ENCODE results near the gene DRAM1. TPM values are rescaled to one million over a fixed set of nuclear protein-coding genes. Genes with fewer than 3 reads are reported as not detected.

Gene DRAM1
- total RNA-seq, 2 donors from 2014 or later = 5.3 to 6.4 TPM

DNA sequence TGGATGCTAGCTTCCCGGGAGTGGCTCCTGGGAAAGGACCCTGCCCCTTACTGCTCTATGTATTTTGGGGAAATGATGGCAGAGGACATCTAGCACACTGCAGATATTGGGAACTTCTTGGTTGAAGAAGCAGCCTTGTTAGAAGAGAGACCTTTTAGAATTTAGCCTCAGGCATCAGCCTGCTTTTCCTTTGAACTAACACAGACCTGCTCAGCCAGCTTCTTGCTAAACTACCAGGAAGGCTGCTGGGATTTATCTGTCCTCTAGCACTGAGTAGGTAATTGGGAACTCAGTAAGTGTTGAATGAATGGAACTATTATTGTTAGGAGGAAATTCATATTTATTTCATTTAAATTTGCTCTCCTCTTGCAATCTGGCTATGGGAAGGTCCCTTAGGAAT lies 77.3 kb downstream of the DRAM1 start:
- intact Hi-C loops (cut with DNase I, micrococcal nuclease) = no loop called here
- DNase-seq (no peak), ATAC-seq (no peak)

DNA sequence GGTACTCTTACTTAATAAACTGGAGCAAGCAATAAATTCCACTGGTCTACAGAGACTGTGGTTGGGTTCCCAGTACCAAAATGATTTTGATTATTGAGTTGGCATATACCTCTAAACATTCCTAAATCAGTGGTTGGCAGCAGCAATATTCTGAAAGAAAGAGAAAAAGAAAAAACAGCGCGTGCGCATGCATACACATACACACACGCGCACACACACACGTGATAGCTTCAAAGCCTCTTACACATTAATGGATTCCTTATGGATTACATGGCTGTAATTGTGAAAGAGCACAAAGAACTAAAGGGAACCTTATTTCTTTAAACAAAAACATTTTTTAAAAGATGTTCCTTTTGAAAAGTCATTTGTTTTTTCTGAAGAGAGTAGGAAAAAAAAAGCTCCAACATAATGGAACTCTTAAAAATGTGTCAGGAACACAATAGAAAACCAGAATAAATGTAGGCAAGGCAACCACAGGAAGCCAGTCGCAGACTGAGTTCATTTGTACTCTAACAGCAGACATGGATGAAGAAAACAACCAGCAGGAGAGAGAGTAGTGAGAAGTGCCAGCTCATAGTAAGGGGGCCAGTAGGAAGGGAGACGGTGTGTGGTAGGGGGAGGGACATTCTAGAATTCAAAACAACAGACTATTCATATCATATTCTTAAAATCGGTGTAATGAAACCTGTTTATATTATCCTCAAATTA lies 80.0 kb downstream of the DRAM1 start:
- DNase-seq (no peak), ATAC-seq (no peak)
- intact Hi-C loops (cut with DNase I, micrococcal nuclease) = no loop called here

DNA sequence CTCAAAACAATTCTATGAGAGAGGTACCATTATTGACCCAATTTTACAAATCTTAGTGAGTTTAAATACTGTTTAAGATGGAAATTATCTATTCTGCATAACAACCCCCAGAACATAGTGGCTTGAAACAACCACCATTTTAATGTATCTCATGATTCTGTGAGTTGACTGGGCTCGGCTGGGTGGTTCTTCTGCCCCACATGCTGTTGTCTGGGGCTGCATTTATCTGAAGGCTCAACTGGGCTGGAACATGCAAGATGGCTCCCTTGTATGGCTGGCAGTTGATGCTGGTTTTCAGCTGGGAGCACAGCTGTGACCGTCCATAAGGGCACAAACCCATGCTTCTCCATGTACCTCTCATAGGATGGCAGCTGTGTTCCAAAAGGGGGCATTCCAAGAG lies 82.2 kb downstream of the DRAM1 start:
- no peak for DNase-seq
- intact Hi-C loops (cut with DNase I, micrococcal nuclease) = no loop called here

DNA sequence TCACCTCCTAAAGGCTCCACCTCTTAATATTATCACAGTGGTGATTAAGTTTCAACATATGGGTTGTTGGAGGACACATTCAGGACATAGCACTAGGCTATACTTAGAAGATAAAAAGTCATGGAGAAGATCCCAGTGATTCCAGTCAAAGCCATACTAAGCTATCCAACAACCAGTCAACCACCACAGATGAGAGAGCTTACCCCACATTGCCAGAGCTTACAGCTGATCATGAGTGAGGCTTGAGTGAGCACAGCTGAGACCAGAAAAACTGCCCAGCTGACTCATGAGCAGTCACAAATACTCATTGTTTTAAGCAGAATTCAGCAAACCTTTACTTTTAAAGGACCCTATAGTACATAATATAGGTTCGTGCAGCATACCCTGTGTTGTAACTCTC lies 85.1 kb downstream of the DRAM1 start:
- DNase-seq (no peak), ATAC-seq (no peak)
- intact Hi-C loops (cut with DNase I, micrococcal nuclease) = no loop called here

More for the DNA sequence above, 82.2 kb downstream of the DRAM1 start:
- ATAC-seq = no peak

DNA sequence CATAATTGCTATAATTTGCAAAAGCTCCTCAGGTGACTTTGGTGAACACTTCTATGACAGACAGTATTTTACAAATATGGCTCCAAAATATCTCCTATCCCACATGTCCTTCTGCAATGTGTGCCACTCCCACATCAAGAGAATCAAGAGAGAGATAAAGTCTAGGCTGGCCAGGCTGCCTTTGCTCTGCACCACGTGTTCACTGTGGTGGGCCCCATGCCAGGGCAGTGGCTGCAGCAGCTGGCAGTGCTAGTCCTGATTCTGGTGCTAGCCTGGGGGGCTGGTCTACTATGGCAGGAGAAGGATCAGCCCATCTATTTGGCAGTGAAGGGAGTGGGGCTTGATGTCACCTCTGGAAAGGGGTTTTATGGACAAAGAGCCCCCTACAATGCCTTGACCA lies 86.3 kb downstream of the DRAM1 start:
- intact Hi-C loops (cut with DNase I, micrococcal nuclease) = no loop called here
- DNase-seq (no peak), ATAC-seq (no peak)

DNA sequence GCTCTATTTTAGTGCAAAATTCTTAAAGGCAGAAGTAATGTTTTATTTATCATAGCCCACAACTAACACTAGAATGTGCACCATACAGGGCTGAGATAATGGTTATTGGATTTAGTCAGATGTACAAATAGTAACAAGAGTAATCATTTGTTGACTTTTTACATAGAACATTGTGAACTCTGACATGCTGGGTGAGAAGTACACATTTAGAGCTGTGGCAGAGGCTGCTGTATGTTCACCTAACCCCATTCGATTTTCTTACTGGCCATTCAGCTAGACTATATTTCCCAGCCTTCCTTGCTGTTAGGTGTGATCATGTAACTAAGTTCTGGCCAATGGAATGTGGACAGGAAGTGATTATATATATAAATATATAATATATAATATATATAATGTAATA lies 89.1 kb downstream of the DRAM1 start:
- intact Hi-C loops (cut with DNase I, micrococcal nuclease) = no loop called here
- no peak for DNase-seq
- ATAC-seq = no peak

DNA sequence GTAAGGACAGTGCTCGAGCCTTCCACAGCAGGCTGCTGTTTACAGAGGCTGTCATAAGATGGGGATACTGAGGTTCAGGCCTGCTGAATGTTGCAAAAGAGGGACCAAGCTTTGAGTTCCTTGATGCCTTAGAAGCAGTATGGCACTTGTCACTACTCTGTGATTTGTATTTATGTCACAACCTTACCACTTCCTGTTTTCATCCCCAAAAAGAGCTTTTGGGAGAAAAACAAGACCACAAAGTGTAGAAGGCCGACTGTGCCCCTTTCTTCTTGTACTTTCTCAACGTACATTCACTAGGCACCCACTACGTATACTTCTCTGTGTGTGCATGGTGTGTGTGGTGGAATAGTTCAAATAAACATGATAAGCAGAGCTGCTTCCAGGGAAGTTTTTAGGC lies 90.1 kb downstream of the DRAM1 start:
- intact Hi-C loops (cut with DNase I, micrococcal nuclease) = no loop called here
- DNase-seq = no peak
- no peak for ATAC-seq

DNA sequence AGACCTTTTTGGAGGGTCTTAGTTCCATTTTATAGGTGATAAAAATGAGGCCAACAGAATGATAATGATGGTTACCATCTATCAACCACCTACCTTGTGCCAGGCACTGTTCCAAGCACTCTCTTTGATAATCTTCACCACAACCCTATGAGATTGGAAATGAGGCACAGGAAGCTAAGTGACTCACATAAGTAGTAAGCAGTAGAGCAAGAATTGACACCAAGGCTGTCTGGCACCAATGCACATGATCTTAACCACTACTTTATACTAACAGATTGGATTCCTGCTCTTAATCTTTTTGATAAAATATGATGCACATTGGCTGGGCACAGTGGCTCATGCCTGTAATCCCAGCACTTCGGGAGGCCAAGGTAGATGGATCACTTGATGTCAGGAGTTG lies 91.4 kb downstream of the DRAM1 start:
- intact Hi-C loops (cut with DNase I, micrococcal nuclease) = no loop called here
- DNase-seq (no peak), ATAC-seq (no peak)

Other genes with a start within 250 kb of the DRAM1 start
- gene CHPT1, start 179.9 kb upstream of the DRAM1 start, total RNA-seq = 100 to 1,000 TPM in 1 of 2 donors, 10 to 100 TPM in 1; 92.5 to 104 TPM
- gene SYCP3, start 138.1 kb upstream of the DRAM1 start, total RNA-seq = under 1 TPM; 0.15 to 0.20 TPM
- gene GNPTAB, start 46.6 kb upstream of the DRAM1 start, total RNA-seq = 10 to 100 TPM; 90.2 to 95.1 TPM
- 10 to 100 TPM; 30.4 to 32.8 TPM for gene WASHC3, start 184.4 kb downstream of the DRAM1 start, total RNA-seq
- 10 to 100 TPM; 19.0 to 19.4 TPM for gene NUP37, start 242.5 kb downstream of the DRAM1 start, total RNA-seq
- gene PARPBP, start 242.6 kb downstream of the DRAM1 start, total RNA-seq = 1 to 10 TPM; 3.1 to 7.3 TPM